OCI-LY7 (cell line): Measurements from ENCODE around the gene NATD1. TPM values are rescaled to one million over a fixed set of nuclear protein-coding genes. Genes with fewer than 3 reads are reported as not detected.

Experiments used
- BruUV-seq: library from RNA; stranded (reverse); fragments of 400-500 nt; replicated peaks from 2 replicates; lab custom pipeline; 2021; lab: Mats Ljungman, UMichigan
- CTCF ChIA-PET: fragments of 300-600 bp; sonication (Branson Sonifier 250); formaldehyde crosslinking; loops from one replicate; lab custom pipeline; 2022; ENCODE audit warnings: antibody characterized with exemption; ENCODE audit not compliant: unreplicated experiment; lab: Charles Lee
- POLR2A ChIA-PET: fragments of 300-600 bp; sonication (Branson Sonifier 250); formaldehyde crosslinking; loops from one replicate; lab custom pipeline; 2022; ENCODE audit warnings: antibody characterized with exemption; lab: Charles Lee
- DNase-seq: peaks from one replicate; pipeline ENCODE4 v3.0.0-alpha.2; 2015; ENCODE audit warnings: low spot score
- H2AFZ ChIP-seq: fragments of 200-600 bp; sonication (generic), shearing (Covaris generic); 2 replicates; pipeline ENCODE4 v1.6.1; 2014; ENCODE audit warnings: mild to moderate bottlenecking, antibody characterized with exemption, low read length, moderate library complexity
- H3K27ac ChIP-seq: fragments of 200-600 bp; sonication (generic); 2 replicates; pipeline ENCODE4 v1.5.1; 2014; ENCODE audit warnings: mixed run types, low read depth, mild to moderate bottlenecking, moderate library complexity, low read length, inconsistent platforms; ENCODE audit not compliant: poor library complexity, severe bottlenecking
- H3K36me3 ChIP-seq: fragments of 200-600 bp; sonication (generic); 2 replicates; pipeline ENCODE4 v1.6.1; 2014; ENCODE audit warnings: mild to moderate bottlenecking, antibody characterized with exemption, low read length, moderate library complexity, mixed read lengths; ENCODE audit not compliant: insufficient read depth
- H3K4me1 ChIP-seq: fragments of 200-600 bp; sonication (generic); 2 replicates; pipeline ENCODE4 v1.5.1; 2014; ENCODE audit warnings: mild to moderate bottlenecking, low read length; ENCODE audit not compliant: insufficient read depth, poor library complexity, severe bottlenecking
- H3K4me2 ChIP-seq: fragments of 200-600 bp; sonication (generic); 2 replicates; pipeline ENCODE4 v1.6.1; 2014; ENCODE audit warnings: mild to moderate bottlenecking, low read length
- H3K4me3 ChIP-seq: fragments of 200-600 bp; sonication (generic); 2 replicates; pipeline ENCODE4 v1.5.1; 2014; ENCODE audit warnings: mild to moderate bottlenecking, low read depth, low read length; ENCODE audit not compliant: poor library complexity, severe bottlenecking
- H3K79me2 ChIP-seq: fragments of 200-600 bp; sonication (generic); 2 replicates; pipeline ENCODE4 v1.6.1; 2016; ENCODE audit warnings: low read depth, mild to moderate bottlenecking, low read length, moderate library complexity, mixed read lengths; ENCODE audit not compliant: insufficient read depth
- H3K9me2 ChIP-seq: fragments of 200-600 bp; sonication (generic); 2 replicates; pipeline ENCODE4 v1.6.1; 2016; ENCODE audit warnings: mild to moderate bottlenecking, low read length, mixed read lengths; ENCODE audit not compliant: insufficient read depth
- H3K9me3 ChIP-seq: fragments of 200-600 bp; sonication (generic); 2 replicates; pipeline ENCODE4 v1.6.1; 2014; ENCODE audit warnings: mild to moderate bottlenecking, mixed run types, low read length, mixed read lengths
- H4K20me1 ChIP-seq: fragments of 200-600 bp; sonication (generic); 2 replicates; pipeline ENCODE4 v1.6.1; 2014; ENCODE audit warnings: mild to moderate bottlenecking, antibody characterized with exemption, low read length, moderate library complexity, mixed read lengths; ENCODE audit not compliant: insufficient read depth
- EZH2phosphoT487 ChIP-seq: fragments of 200-600 bp; sonication (generic); IDR thresholded peaks from 2 replicates; pipeline ENCODE4 v1.6.1; 2018; ENCODE audit warnings: low read depth, borderline replicate concordance, mild to moderate bottlenecking, mixed run types, antibody characterized with exemption, low read length, moderate library complexity, mixed read lengths
- intact Hi-C: fragments of 100-400 bp; cut with micrococcal nuclease; formaldehyde crosslinking; loops from one replicate; pipeline ENCODE4 v1.10.0; 2022; ENCODE audit not compliant: unreplicated experiment
- total RNA-seq, 2 experiments: library from RNA; depleted of rRNA in 1 of 2; stranded (reverse); fragments of >200 nt in 1 of 2; shearing (Covaris generic) in 1 of 2; gene quantifications; 2 replicates each; pipeline ENCODE4 v1.2.3, GENCODE V29; 2014 to 2022
- TF ChIP-seq, protein P1 (sequence below): fragments of 200-600 bp; sonication (generic); conservative IDR thresholded peaks from 2 replicates; pipeline ENCODE4 v1.5.1; 2014; ENCODE audit warnings: mild to moderate bottlenecking, antibody characterized with exemption, low read length, moderate library complexity, mixed read lengths

NATD1 gene
- total RNA-seq, 2 experiments from 2014 or later, result 0.85 to 6.0 TPM

DNA sequence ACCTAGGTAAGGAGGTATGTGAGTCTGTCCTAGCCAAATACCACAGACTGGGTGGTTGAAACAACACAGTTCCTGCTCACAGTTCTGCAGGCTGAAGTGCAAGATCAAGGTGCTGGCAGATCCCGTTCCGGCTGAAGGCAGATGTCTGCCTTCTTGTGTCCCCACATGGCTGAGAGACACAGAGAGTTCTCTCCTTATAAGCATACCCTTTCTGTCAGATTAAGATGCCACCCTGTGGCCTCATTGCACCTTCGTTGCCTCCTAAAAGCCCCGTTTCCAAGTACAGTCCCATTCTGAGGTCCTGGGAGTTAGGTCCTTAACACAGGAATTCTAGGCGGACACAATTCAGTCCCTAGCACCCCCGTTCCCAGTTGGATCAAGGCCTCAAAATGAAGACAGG lies 30.1 kb downstream of the NATD1 start:
- H4K20me1 ChIP-seq, result no peaks in the 10 kb centered on the region
- no peak overlapping the region for H3K27ac ChIP-seq
- no peak overlapping the region for H2AFZ ChIP-seq
- H3K79me2 ChIP-seq, result no peaks in the 10 kb centered on the region
- no peaks in the 10 kb centered on the region for H3K9me2 ChIP-seq
- peaks cover 31% of the 10 kb centered on the region for H3K36me3 ChIP-seq
- ChIA-PET POLR2A (no interaction called here), CTCF (no interaction called here)
- no peaks in the 10 kb centered on the region for H3K4me1 ChIP-seq
- intact Hi-C loops, result no loop called here
- BruUV-seq, result no TSS peak
- H3K9me3 ChIP-seq, result 0 out of 2 replicates have a peak, but pooled peaks cover 4% of the 10 kb centered on the region
- no peak for DNase-seq
- H3K4me3 ChIP-seq, result no peak overlapping the region
- no peak for TF ChIP-seq EZH2phosphoT487
- TF ChIP-seq, protein P1, sequence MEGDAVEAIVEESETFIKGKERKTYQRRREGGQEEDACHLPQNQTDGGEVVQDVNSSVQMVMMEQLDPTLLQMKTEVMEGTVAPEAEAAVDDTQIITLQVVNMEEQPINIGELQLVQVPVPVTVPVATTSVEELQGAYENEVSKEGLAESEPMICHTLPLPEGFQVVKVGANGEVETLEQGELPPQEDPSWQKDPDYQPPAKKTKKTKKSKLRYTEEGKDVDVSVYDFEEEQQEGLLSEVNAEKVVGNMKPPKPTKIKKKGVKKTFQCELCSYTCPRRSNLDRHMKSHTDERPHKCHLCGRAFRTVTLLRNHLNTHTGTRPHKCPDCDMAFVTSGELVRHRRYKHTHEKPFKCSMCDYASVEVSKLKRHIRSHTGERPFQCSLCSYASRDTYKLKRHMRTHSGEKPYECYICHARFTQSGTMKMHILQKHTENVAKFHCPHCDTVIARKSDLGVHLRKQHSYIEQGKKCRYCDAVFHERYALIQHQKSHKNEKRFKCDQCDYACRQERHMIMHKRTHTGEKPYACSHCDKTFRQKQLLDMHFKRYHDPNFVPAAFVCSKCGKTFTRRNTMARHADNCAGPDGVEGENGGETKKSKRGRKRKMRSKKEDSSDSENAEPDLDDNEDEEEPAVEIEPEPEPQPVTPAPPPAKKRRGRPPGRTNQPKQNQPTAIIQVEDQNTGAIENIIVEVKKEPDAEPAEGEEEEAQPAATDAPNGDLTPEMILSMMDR, result no peak
- no peak overlapping the region for H3K4me2 ChIP-seq

DNA sequence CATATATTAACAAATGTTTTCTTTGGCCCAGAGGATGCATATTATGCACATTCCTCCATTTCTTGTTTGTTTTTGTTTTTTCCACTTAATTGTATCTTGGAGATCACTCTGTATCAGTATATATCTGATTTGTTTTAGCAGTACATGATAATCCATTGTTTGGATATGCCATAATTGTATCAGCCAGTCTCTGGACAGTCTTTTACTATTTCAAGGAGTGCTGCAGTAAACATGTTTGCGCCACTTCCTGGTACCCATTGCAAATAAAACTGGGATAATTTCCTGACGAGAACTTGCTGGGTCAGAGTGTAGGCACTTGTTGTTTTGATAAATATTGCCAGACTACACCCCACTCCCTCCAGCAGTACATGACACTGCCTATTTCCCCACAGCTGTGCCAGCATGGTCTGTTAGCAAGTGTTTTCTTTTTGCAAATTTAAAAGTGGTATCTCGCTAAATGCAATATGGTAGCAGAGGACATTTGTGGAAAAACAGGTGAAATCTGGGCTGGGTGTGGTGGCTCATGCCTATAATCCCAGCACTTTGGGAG lies 34.3 kb downstream of the NATD1 start:
- Histone ChIP-seq H4K20me1 (no peaks in the 10 kb centered on the region), H3K4me2 (no peak overlapping the region), H3K79me2 (peaks cover 10% of the 10 kb centered on the region; the same call in 1 of the 2 replicates), H2AFZ (no peak overlapping the region), H3K9me2 (no peaks in the 10 kb centered on the region), H3K4me1 (peaks cover 7% of the 10 kb centered on the region), H3K36me3 (peaks cover 42% of the 10 kb centered on the region), H3K27ac (no peak overlapping the region), H3K4me3 (no peak overlapping the region), H3K9me3 (0 out of 2 replicates have a peak, but pooled peaks cover 4% of the 10 kb centered on the region)
- no TSS peak for BruUV-seq
- no peak for DNase-seq
- TF ChIP-seq, protein P1, result no peak
- no peak for TF ChIP-seq EZH2phosphoT487
- CTCF ChIA-PET, result interaction anchor here (0.6 kb wide), 1 partner anchor 9 kb away, joined by 4 read pairs; no protein-coding TSS in a partner anchor
- POLR2A ChIA-PET, result no interaction called here
- intact Hi-C loops, result no loop called here

DNA sequence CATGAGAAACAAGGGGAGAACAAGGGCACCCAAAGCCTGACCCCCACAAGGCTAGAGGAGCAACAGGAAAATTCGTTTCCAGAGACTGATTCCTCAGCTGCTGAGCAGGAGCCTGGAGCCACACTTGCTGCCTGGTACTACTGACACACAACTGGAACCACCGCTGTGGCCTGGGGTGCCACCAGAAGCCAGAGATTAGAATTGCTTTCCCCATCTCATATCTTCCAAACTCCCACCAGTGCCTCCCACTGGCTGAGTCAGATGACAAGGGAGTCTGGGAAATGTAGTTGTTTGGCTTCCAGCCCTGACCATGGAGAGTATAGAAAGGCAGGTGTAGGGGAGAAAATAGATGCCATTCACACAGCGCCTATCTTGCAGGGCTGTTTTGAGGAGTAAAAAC lies 35.1 kb downstream of the NATD1 start:
- no peak overlapping the region for H3K4me2 ChIP-seq
- peaks cover 18% of the 10 kb centered on the region for H3K79me2 ChIP-seq
- H4K20me1 ChIP-seq, result peaks cover 2% of the 10 kb centered on the region; the same call in 1 of the 2 replicates
- peaks cover 42% of the 10 kb centered on the region for H3K36me3 ChIP-seq
- ChIA-PET CTCF (no interaction called here), POLR2A (no interaction called here)
- intact Hi-C loops, result no loop called here
- no peaks in the 10 kb centered on the region for H3K9me2 ChIP-seq
- H3K9me3 ChIP-seq, result 0 out of 2 replicates have a peak, but pooled peaks cover 4% of the 10 kb centered on the region
- no peak overlapping the region for H3K27ac ChIP-seq
- peaks cover 7% of the 10 kb centered on the region for H3K4me1 ChIP-seq
- H2AFZ ChIP-seq, result no peak overlapping the region
- DNase-seq, result no peak
- TF ChIP-seq EZH2phosphoT487, result no peak
- TF ChIP-seq, protein P1, result peak; percentile 37; the same call in 1 of the 2 replicates
- BruUV-seq, result no TSS peak
- H3K4me3 ChIP-seq, result no peak overlapping the region
